Measurements from ENCODE around the gene ATXN7L1. TPM values are rescaled to one million over a fixed set of nuclear protein-coding genes. Genes with fewer than 3 reads are reported as not detected.
A peak's percentile ranks its signal among the peaks of the same experiment; 100 is the strongest.

ATXN7L1 gene
- total RNA-seq, 1 experiment from 2014 or later: 24.3 TPM

GRCh38 chr7:105662998-105663397 lies 213.4 kb downstream of the ATXN7L1 start:
- H3K79me2 ChIP-seq (ENCODE audit: insufficient read depth, low read length): no peaks in the 10 kb centered on the region
- WGBS (ENCODE audit: extremely low coverage, insufficient read length, low lambda C conversion rate): no CpG with 5 or more reads among the region's 7 CpGs
- H3K9ac ChIP-seq (ENCODE audit: extremely low read depth, insufficient read length, low read length): no peak overlapping the region
- H2AK5ac ChIP-seq (ENCODE audit: insufficient read length, low read length): no peak overlapping the region
- H3K27me3 Mint-ChIP-seq (ENCODE audit: low read depth): no peaks in the 10 kb centered on the region
- H2BK12ac ChIP-seq (ENCODE audit: insufficient read length, low read depth, low read length): no peak overlapping the region
- no peak overlapping the region for H3K4ac ChIP-seq (ENCODE audit: low read depth, low read length)
- no peaks in the 10 kb centered on the region for H3K79me1 ChIP-seq (ENCODE audit: insufficient read depth, low read depth, low read length, poor library complexity, severe bottlenecking)
- no peak overlapping the region for H3K4me2 ChIP-seq (ENCODE audit: insufficient read depth, insufficient read length, low read length)
- no peak overlapping the region for H3K56ac ChIP-seq (ENCODE audit: insufficient read length, low read depth, low read length)
- peaks cover 11% of the 10 kb centered on the region for H3K4me1 ChIP-seq (ENCODE audit: insufficient read depth, low read length)
- H3K9me3 ChIP-seq (ENCODE audit: control insufficient read depth, low read depth, low read length): no peaks in the 10 kb centered on the region
- no peaks in the 10 kb centered on the region for H3K9me3 Mint-ChIP-seq
- peaks cover 4 to 38% (median 31%) of the 10 kb centered on the region in 3 experiments; a peak in 6 of 7 replicates for H3K36me3 Mint-ChIP-seq (ENCODE audit: insufficient read depth in 1 of 3, low read depth in 3 of 3)
- H2BK5ac ChIP-seq (ENCODE audit: insufficient read length, low read length): no peak overlapping the region
- no peak overlapping the region for H3T11ph ChIP-seq (ENCODE audit: low read length)
- no peak overlapping the region for H2BK20ac ChIP-seq (ENCODE audit: low read depth, low read length, poor library complexity, severe bottlenecking)
- no peak overlapping the region for H2AFZ ChIP-seq (ENCODE audit: low read length)
- no peak overlapping the region for H2BK15ac ChIP-seq (ENCODE audit: low read depth, low read length)
- H2BK120ac ChIP-seq (ENCODE audit: low read depth, low read length, poor library complexity, severe bottlenecking): no peak overlapping the region
- TF ChIP-seq CTCF (conservative IDR thresholded peaks at IDR 0.05): no peak
- peaks cover 26% of the 10 kb centered on the region in 2 experiments for H3K4me1 Mint-ChIP-seq
- no peak overlapping the region for H4K5ac ChIP-seq (ENCODE audit: insufficient read length, low read depth, low read length)
- no peak overlapping the region for H3K14ac ChIP-seq (ENCODE audit: insufficient read depth, low read length)
- H3K23ac ChIP-seq (ENCODE audit: insufficient read length, low read depth, low read length): no peak overlapping the region
- H3K27ac Mint-ChIP-seq: peak overlapping the region in 1 of 3 experiments; percentile 75; a peak in 2 of 7 replicates
- H3K18ac ChIP-seq (ENCODE audit: insufficient read length, low read depth, low read length): no peak overlapping the region
- no peak overlapping the region for H4K8ac ChIP-seq (replicated peaks; ENCODE audit: insufficient read length, low read depth, low read length)
- H3K23me2 ChIP-seq (ENCODE audit: insufficient read length, low read depth, low read length, poor library complexity, severe bottlenecking): no peaks in the 10 kb centered on the region
- no peaks in the 10 kb centered on the region for H3K27me3 ChIP-seq (ENCODE audit: insufficient read depth, low read length)
- DNase-seq: no peak
- no peak overlapping the region for H3K27ac ChIP-seq (ENCODE audit: insufficient read length, low read depth, low read length)
- no peak overlapping the region for H4K91ac ChIP-seq (ENCODE audit: insufficient read length, low read depth, low read length)
- no peaks in the 10 kb centered on the region for H4K20me1 ChIP-seq (ENCODE audit: control insufficient read depth, insufficient read depth, insufficient read length)
- no peak overlapping the region for H3K4me3 Mint-ChIP-seq
